ENCODE results near the gene CKLF. TPM values are rescaled to one million over a fixed set of nuclear protein-coding genes. Genes with fewer than 3 reads are reported as not detected.
A peak's percentile ranks its signal among the peaks of the same experiment; 100 is the strongest.

The CKLF gene
- total RNA-seq, 6 experiments from 2014 or later: 8.4 to 30.5 (median 14.0) TPM

DNA sequence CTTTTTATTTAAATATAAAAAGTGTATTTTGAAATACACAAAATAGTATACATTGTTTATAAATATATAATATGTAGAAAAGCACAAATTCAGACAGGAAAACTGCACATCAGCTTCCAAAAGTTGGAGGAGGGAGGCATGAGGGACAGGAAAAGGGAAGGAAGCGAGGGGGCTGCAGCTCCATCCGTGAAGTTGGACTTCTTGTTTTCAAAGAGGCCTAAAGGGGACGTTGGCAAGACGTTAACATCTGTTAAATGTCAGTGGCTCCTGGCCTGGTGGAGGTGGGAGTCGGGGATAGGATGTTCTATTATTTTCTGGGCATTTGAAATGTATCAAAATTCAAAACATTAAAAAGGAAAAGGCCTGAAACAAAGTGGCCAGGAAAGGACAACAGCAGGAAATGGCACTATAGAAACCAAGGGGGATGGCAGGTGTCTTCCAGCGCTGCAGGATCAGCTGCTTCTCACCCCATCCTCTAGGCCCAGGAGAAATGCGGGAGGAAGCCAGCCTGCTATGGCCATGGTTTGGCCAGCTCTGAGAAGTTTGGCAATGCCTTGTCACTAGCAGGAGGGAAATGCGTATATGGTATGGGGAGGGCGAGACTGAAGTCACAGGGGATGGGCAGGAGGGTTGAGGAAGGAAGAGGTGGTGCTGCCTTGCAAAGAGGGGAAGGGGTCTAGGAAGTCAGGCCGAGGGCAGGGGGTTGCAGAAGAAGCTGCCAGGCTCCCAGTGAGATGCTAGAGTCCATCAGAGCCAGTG, 33.3 kb downstream of the CKLF start:
- TF ChIP-seq, protein P1, sequence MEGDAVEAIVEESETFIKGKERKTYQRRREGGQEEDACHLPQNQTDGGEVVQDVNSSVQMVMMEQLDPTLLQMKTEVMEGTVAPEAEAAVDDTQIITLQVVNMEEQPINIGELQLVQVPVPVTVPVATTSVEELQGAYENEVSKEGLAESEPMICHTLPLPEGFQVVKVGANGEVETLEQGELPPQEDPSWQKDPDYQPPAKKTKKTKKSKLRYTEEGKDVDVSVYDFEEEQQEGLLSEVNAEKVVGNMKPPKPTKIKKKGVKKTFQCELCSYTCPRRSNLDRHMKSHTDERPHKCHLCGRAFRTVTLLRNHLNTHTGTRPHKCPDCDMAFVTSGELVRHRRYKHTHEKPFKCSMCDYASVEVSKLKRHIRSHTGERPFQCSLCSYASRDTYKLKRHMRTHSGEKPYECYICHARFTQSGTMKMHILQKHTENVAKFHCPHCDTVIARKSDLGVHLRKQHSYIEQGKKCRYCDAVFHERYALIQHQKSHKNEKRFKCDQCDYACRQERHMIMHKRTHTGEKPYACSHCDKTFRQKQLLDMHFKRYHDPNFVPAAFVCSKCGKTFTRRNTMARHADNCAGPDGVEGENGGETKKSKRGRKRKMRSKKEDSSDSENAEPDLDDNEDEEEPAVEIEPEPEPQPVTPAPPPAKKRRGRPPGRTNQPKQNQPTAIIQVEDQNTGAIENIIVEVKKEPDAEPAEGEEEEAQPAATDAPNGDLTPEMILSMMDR (IDR thresholded peaks at IDR 0.05): no peak
- TF ChIP-seq POLR2A (IDR thresholded peaks at IDR 0.05): no peak
- H3K36me3 ChIP-seq: no peaks in the 10 kb centered on the region
- DNase-seq: no peak
- H3K4me3 ChIP-seq: no peak overlapping the region
- H3K27me3 ChIP-seq: no peaks in the 10 kb centered on the region
- H3K4me1 ChIP-seq: no peaks in the 10 kb centered on the region
- 54% methylated on average over 10 of the region's 10 CpGs for WGBS (ENCODE audit: insufficient coverage, low coverage, low lambda C conversion rate, missing lambda C conversion rate)
- no peaks in the 10 kb centered on the region for H3K9me3 ChIP-seq
- intact Hi-C loops (cut with DNase I): no loop called here
- peak; percentile 36 to 62 (median 52) for ATAC-seq
- H3K27ac ChIP-seq: no peak overlapping the region

DNA sequence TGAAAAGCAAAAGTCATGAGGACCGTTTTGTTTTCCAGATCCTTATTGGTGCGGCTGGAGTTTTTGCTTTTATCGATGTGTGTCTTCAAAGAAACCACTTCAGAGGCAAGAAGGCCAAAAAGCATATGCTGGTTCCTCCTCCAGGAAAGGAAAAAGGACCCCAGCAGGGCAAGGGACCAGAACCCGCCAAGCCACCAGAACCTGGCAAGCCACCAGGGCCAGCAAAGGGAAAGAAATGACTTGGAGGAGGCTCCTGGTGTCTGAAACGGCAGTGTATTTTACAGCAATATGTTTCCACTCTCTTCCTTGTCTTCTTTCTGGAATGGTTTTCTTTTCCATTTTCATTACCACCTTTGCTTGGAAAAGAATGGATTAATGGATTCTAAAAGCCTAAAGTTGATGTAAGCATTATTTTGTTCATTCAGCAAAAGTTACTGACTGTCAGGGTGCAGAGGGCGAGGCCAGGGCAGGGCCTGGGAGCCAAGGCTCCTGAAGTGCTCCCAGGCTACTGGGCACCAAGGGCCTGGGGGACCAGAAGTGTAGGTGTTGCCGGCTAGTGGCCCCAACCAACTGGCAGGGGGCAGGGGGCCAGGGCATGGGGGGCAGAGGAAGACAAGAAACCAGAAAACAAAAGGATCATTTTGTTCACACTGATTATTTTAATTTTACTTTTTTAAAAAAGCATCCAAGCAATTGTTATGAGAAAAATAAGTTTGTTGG, 35.7 kb downstream of the CKLF start:
- 61% methylated on average over 7 of the region's 7 CpGs for WGBS (ENCODE audit: insufficient coverage, low coverage, low lambda C conversion rate, missing lambda C conversion rate)
- ATAC-seq (no peak), DNase-seq (no peak)
- H3K36me3 ChIP-seq: no peaks in the 10 kb centered on the region
- no peaks in the 10 kb centered on the region for H3K4me1 ChIP-seq
- H3K27me3 ChIP-seq: no peaks in the 10 kb centered on the region
- no peaks in the 10 kb centered on the region for H3K9me3 ChIP-seq
- no peak overlapping the region for H3K4me3 ChIP-seq
- H3K27ac ChIP-seq: no peak overlapping the region
- TF ChIP-seq POLR2A (IDR thresholded peaks at IDR 0.05): no peak
- TF ChIP-seq, protein P1 (IDR thresholded peaks at IDR 0.05): no peak
- intact Hi-C loops (cut with DNase I): no loop called here

DNA sequence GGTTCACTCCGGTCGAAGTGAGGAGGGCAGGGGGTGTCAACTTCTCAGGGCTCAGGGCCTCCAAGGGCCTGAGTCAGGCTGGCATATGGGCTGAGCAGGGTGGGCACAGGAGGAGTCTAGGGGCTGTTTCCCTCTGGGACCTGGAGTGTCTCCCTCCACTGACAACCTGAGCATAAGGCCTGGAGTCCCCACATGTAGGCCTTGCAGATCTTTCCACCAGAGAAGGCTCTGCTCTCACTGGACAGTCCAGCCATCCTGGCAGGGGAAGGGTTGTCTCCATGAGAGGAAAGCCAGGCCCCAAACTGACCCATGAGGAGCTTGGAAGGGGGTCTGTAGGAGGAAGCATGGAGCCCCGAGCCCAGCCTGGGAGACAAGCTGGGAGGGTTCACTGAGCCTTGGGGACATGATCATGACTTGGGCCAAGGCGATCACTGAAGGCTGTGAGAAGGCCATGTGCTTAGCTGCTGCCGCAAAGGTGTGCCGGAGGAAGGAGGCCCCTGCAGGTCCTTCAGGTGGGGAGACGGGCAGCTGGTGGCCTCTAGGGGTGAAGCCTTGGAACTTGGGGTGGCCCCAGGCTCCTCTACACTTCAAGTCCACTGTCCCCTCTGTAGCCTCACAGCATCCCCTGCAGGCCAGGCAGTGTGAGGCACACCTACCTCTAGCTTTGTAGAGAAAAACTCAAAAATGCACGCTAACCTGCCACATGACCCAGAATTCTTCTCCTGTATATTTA, 36.8 kb downstream of the CKLF start:
- TF ChIP-seq, protein P1 (IDR thresholded peaks at IDR 0.05): peak; percentile 49 to 57 (median 54)
- no peak for TF ChIP-seq POLR2A (IDR thresholded peaks at IDR 0.05)
- ATAC-seq (peak; percentile 77 to 88 (median 80)), DNase-seq (peak in 1 of 3 donors; percentile 51)
- WGBS (ENCODE audit: insufficient coverage, low coverage, low lambda C conversion rate, missing lambda C conversion rate): 72% methylated on average over 3 of the region's 8 CpGs
- no peak overlapping the region for H3K27ac ChIP-seq
- no peak overlapping the region for H3K4me3 ChIP-seq
- no peaks in the 10 kb centered on the region for H3K4me1 ChIP-seq
- H3K9me3 ChIP-seq: no peaks in the 10 kb centered on the region
- H3K36me3 ChIP-seq: no peaks in the 10 kb centered on the region
- intact Hi-C loops (cut with DNase I): no loop called here
- no peaks in the 10 kb centered on the region for H3K27me3 ChIP-seq

DNA sequence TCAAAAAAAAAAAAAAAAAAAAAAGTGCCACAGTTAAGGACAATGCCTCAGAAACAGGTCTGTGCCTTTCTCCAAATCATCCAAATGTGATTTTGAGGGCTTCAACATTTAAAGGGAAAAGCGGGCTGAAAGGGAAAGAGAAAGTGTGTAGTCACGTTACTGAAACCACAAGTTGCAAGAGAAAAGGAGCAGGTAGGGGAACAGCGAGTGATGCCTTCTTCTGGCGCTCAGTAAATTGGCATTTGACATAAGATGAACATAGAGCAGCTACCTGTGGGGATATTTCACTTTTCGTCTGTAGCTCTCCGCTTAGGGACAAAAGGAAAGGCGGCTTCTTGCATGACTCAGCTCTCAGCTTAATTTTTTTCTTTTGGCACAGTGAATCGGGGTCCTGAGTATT, 37.9 kb downstream of the CKLF start:
- H3K4me1 ChIP-seq: no peaks in the 10 kb centered on the region
- ATAC-seq (peak in 1 of 4 donors; percentile 25), DNase-seq (no peak)
- TF ChIP-seq POLR2A (IDR thresholded peaks at IDR 0.05): no peak
- TF ChIP-seq, protein P1 (IDR thresholded peaks at IDR 0.05): no peak
- H3K36me3 ChIP-seq: no peaks in the 10 kb centered on the region
- no peak overlapping the region for H3K27ac ChIP-seq
- intact Hi-C loops (cut with DNase I): no loop called here
- H3K27me3 ChIP-seq: no peaks in the 10 kb centered on the region
- no peak overlapping the region for H3K4me3 ChIP-seq
- WGBS (ENCODE audit: insufficient coverage, low coverage, low lambda C conversion rate, missing lambda C conversion rate): 64% methylated on average over 8 of the region's 8 CpGs
- no peaks in the 10 kb centered on the region for H3K9me3 ChIP-seq
